ENCODE measurements around the gene ZDHHC7.
"Not testable (repeated sequence)": the region's sequence is repeated elsewhere in the genome, so short reads cannot be mapped to it uniquely, and the experiment has no call there.

ZDHHC7 gene

DNA sequence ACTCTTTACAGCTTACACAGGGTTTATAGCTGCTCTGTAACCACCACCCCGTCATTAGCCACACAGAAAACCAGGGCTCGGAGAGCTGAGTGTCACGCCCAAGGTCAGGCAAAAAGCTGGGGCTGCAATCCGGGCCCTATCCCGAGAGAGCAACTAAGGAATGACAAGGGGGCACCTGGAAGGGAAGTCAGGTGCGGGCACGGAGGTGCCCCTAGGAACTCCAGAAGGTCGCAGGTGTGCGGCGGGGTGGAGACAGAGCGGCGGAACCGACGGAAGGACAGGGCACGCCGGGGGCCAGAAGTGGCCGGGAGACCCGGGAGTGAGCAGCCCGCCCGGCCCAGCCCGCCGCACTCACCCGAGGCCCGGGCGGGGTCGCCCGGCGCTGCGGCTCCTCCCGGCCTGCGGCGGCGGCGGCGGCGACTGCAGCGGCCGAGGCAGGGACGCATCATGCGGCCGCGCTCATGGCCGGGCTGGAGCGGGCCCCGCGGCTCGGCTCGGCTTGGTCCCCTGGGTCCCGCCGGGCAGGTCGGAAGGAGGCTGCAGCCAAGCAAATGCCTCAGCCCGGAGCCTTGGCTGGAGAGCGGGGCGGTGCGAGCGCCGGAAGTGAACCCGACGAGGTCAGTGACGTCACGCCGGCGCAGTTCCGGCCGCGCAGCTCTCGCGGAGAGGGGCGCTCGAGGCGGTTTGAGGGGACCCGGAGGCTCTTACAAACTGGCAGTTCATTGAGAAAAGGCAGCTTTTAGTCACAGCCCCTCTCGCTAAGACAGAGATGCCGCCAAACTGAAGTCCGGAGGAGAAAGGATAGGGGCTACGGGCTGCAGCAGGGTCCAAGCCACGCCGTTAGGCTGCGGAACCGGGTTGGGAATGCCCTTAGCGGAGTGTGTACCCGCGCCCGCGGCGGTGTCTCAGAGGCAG is at the start of gene ZDHHC7:
ZDHHC7 (minus strand) TSS at position 605 of the 915 bp plus-strand sequence. CDS start 20,917 bp downstream, outside the sequence.
- in situ Hi-C loops (cut with HindIII; ENCODE audit: low sequenced_read_pairs) = no loop called here

GRCh38 chr16:85058909-85059308 is 47.6 kb upstream of the ZDHHC7 start:
- in situ Hi-C loops (cut with HindIII; ENCODE audit: low sequenced_read_pairs) = no loop called here

DNA sequence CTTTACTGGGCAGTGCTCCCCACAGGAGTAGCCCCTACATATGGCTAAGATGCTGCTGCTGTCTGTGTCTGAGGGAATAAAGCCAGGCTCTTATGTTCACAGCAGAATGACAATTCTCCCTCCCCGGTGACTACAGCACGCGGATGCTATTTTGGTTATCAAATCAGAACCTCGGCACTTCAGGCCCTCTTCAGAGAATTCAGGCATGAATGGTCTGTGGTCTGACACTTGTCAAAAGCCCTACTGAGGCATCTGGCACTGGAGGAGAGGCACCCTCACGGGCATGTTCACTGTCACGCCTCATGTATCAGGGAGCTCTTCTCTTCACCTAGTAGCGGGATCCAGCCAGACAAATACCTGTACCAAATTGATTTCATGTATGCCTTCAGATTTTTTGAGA is 46.6 kb upstream of the ZDHHC7 start:
- in situ Hi-C loops (cut with HindIII; ENCODE audit: low sequenced_read_pairs) = no loop called here

DNA sequence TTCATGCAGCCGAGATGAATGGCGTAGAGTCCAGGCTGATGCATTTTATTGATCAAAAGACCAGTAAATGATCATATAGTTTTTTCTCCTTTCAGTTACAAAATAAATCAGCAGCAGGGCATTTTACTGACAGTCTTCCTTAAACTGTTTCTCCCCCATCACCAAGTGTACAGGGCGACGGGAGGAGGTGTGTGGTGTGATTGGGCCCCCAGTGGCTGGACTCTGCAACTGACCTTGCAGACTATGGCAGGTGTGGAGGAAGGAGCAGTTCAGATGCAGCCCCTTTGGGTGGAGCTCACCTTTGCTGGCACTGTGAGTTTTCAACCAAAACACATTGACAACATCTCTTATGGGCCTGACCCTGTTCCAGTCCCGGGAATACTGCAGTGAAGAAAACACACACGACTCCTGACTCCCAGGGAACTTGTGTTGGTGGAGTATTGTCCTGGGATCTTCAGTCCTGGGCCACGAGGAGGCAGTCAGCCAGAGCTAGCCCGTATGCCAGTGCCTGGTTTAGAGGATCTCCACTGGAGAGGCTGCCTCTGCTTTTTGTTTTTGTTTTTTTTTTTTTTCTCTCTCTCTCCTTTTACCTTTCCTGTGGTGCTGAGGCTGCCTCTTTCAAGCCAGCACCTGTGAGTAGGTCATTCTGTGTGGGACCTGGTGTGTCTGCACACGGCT is 46.0 kb upstream of the ZDHHC7 start:
- in situ Hi-C loops (cut with HindIII; ENCODE audit: low sequenced_read_pairs) = no loop called here

- in situ Hi-C loops (cut with HindIII; ENCODE audit: low sequenced_read_pairs) = no loop called here
These were observed 44.9 kb upstream of the ZDHHC7 start for GRCh38 chr16:85056211-85056748.

DNA sequence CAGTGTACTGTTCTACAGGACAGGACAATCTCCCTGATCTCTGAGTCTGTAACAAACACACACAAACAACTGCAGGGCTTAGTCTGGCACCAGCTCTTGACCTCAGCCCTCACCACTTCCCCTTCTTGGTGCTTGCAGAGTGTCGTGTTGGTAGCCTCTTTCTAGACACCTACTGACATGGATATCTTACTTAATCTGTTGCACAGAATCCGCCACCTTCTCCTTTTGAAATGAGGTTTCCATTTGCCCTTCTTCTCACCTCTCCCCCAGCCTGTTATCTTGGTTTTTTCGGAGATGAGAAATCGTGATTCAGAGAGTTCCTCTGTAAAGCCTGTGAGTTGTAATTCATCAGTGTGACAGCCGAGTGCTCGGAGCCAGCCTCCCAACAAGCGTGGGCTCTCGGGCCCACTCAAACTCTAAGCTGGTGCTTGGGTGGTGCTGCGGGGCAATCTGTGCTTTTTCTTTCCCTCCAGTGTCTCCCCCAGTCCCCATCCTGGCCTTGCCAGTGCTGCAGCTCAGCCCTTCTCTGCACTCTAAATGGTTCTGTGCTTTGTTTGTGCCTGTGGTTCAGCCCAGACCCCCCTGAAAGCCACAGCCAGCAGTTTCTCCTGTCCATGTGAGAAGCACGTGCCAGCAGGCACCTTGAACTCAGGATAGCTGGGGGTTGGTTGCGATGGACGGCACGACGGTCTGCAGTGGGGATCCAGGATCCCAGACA is 44.3 kb upstream of the ZDHHC7 start:
- in situ Hi-C loops (cut with HindIII; ENCODE audit: low sequenced_read_pairs) = no loop called here

- in situ Hi-C loops (cut with HindIII; ENCODE audit: low sequenced_read_pairs) = no loop called here
These were observed 43.7 kb upstream of the ZDHHC7 start for GRCh38 chr16:85054948-85055492.

GRCh38 chr16:85054321-85054720 is 43.0 kb upstream of the ZDHHC7 start:
- in situ Hi-C loops (cut with HindIII; ENCODE audit: low sequenced_read_pairs) = not testable (repeated sequence)

DNA sequence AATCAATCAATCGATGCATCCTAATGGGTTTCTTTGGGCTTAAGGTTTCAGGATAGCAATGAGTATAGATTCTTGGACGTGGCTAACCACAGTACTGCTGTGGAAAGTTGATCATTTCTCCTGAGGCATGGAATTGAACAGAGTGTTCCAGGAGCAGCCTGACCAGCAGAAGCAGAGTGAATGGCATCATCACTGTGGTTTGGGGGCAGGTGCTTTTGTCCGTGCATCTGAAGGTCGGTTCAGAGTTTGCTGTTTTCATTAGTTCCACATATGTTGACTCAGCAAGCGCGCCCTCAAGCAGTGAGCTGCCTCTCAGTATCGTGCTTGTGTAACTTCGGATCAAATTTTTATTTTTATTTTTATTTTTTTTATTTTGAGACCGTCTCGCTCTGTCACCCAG is 41.2 kb upstream of the ZDHHC7 start:
- in situ Hi-C loops (cut with HindIII; ENCODE audit: low sequenced_read_pairs) = no loop called here

- in situ Hi-C loops (cut with HindIII; ENCODE audit: low sequenced_read_pairs) = no loop called here
These were observed 40.3 kb upstream of the ZDHHC7 start for GRCh38 chr16:85051683-85052082.

DNA sequence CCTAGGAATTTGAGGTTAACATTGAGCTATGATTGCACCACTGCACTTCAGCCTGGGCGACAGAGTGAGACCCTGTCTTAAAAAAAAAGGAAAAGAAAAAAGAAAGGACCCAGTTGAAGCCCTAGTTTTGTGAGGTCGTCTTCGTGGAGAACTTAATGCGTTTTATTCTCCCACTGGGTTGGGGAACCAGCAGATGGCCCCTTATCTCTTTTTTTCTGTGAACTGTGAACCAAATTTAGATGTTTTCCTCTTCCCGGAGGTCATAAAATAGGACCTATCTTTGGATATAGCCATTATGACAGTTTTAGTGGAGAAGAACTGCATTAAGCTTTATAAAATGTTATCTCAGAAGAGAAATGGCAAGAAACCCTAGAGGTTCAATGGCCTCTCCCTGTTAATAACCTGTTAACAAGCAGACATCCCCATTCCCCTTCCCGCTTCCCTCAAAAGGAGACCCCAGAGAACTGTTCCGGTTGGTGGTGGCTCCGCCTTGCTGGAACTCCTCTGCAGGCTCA is 39.8 kb upstream of the ZDHHC7 start:
- in situ Hi-C loops (cut with HindIII; ENCODE audit: low sequenced_read_pairs) = no loop called here

DNA sequence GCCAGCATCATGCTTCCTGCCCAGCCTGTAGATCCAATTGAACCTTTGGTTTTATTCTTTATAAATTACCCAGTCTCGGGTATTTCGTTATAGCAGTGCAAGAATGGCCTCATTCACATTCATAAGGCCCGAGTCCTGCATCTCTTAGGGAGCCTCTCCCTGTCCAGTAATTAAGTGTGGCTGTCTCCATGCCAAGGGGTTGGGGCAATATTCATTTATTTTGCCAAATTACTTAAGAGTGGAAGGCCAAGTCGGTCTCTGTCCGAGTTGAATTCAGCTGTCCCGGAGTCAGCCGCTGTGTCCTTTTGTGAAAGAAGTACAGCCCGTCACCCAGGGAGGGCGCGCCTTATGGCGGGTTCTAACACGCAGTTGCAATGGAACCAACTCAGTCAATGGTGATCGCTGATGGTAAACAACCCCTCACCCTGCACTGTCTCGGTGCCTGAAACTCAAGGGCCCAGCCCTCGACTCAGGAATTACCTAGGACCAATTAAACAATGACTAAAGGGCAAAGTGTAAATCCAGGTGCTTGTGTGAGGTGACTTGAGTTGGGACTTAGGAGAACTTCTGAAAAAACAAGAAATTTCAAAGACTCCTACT is 38.5 kb upstream of the ZDHHC7 start:
- in situ Hi-C loops (cut with HindIII; ENCODE audit: low sequenced_read_pairs) = no loop called here

GRCh38 chr16:85048921-85049562 is 37.7 kb upstream of the ZDHHC7 start:
- in situ Hi-C loops (cut with HindIII; ENCODE audit: low sequenced_read_pairs) = no loop called here

DNA sequence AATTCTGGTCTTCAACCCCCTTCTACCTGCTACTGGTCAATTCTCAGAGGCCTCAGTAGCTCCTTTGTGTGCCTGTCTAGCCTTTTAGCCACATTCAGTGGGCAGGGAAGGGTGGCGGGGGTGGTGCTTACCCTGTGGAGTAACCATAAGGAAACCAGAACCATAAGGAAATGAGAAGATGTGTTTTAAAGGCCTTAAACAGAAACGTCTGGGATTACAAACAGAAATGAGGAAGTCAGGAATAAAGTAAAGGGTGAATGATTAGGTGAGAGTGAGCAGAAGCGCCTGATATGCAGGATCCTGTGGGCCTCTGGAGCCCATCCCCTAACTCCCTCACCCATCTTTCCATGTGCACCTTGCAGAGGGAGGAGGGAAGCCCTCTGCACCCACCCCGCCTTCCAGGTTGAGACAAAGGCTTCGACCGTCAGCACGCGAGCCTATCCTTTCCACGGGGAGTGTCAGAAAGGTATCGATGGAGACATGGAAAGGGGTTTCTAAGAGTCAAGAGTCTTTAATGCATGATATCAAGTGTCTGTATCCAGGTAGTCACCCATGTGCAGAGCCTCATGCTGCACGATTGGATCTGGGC is 36.6 kb upstream of the ZDHHC7 start:
- in situ Hi-C loops (cut with HindIII; ENCODE audit: low sequenced_read_pairs) = no loop called here

DNA sequence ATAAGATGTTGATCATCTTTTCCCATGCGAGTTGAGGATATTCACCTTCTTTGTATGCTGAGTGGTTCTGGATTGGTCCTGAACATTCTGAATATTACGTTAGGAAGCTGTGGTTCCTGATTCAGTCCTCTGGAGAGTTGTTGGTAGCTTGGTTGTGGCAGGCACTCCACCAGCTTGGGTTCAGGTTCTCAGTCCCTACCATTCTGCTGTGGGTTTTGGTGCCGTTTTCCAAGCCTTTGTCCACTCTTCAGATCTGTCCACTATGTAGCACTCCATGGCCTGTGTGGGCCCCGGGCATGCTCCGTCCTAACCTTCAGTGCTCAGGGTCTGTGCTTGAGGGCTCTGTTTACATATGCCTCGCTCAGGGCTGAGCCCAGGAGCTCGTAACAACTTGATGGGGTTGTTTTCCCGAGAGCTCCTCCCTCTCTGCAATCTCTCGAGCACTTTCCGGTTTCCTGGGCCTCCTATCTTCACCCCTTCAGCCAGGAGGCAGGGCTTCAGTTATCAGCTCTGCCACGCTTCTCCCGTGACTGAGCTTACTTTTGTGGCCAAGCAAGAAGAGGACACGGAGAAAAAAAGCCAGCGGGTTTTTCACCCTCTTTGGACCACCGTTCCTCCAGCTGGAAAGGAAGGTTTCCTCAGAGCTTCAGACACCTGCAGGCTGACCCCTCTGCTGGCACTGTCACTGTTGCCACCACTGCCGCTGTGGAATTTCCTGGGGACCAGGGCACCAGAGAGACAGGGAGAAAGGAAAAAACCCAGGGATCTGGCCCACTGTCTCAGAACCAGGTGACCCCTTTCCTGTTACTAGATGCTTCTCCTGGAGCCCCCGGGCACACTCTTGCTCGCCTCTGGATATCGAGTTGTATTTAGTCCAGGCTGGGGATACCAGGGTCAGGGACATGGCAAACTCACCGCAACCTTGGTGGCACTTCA is 35.9 kb upstream of the ZDHHC7 start:
- in situ Hi-C loops (cut with HindIII; ENCODE audit: low sequenced_read_pairs) = no loop called here

GRCh38 chr16:85046472-85046916 is 35.2 kb upstream of the ZDHHC7 start:
- in situ Hi-C loops (cut with HindIII; ENCODE audit: low sequenced_read_pairs) = no loop called here

- in situ Hi-C loops (cut with HindIII; ENCODE audit: low sequenced_read_pairs) = no loop called here
These were observed 34.5 kb upstream of the ZDHHC7 start for GRCh38 chr16:85045641-85046471.
